GM18519 (cell line): Measurements from ENCODE around the gene CELF2.
A peak's percentile ranks its signal among the peaks of the same experiment; 100 is the strongest.

Experiments
- ATAC-seq: cut with Tn5 transposase; IDR thresholded peaks from one replicate; pipeline ENCODE4 v1.9.1; 2021; ENCODE audit warnings: mild to moderate bottlenecking, moderate library complexity; ENCODE audit not compliant: unreplicated experiment, low FRiP score

CELF2 gene

DNA sequence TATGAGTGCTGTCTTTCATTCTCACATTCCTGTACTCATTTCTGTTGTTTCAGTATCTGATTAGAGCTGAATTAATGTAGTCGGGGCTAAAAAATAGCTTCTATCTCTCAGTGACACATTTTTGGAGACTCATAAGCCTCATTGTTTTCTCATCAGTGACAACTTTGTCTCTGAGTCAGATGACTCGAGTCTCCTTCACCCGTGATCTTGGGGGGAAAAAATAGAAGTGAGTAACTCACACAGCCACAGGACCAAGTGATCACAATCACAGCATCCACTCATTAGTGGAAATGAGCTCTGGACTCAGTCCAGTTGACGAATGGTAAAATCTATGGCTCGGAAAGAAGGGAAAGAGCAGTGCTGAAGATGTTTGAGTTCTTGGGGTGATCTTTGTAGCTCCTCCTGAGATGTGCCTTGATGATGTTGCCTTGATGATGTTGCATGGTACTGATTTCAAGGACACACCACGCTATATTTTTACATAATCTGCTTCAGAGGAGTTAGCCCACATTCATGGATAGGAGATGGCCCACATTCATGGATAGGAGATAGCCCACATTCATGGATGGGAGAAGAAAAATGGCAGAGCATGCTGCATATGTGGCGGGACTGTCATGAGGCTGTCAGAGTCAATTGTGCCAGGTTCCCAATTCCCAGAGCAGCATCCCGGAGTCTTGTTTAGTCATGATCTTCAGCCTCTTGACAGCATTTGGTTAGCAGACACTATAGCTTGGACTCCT lies 214.7 kb downstream of the CELF2 start:
- peak; percentile 34 for ATAC-seq

DNA sequence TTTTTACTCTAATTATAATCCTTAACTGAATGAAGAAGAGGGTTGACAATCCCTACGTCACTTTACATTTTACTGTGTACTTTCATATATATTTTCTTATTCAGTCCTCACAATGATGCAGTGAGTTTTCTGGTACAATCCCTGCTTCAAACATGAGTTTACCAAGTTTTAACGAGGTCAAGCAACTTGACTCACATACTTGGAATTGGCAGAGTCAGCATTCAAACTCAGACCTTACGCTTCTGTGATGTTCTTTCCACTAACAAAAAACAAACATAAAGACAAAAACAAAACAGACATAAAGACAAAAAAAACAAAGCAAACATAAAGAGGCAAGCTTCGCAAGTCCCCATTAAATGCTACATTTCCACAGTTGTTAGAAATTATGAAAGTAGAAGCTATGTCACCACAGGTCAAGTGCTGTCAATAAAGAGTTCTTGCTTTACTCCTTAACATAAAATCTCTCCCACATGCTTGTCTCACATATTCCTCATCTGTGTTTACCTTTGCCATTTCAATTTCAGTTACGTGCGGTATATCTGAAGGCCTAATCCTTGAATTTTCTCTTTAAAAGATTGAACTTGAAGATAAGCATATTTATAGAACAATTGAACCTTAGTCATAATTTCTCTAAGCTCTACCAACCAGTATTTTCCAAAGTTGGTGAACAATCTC lies 217.3 kb downstream of the CELF2 start:
- no peak for ATAC-seq

DNA sequence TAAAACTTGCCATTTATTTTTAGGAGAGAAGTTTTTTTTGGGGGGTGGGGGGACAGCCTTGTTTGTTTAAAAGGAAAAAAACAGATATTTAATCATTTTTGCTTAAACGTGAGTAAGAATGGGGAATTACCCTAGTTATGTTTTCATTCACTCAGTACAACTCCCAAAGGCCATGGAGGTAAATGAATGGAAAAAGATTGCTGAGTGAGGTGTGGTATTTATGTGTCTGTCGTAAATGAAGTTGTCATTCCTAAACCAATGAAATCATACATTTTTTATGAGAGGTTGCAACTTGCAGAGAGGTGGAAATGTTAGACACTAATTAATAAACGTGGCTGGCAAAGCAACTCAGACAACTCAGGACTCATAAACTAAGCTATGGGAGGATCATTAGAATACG lies 218.1 kb downstream of the CELF2 start:
- no peak for ATAC-seq

- peak; percentile 44 for ATAC-seq
Measured at GRCh38 chr10:11236234-11236633, 218.6 kb downstream of the CELF2 start.

- peak; percentile 20 for ATAC-seq
Measured at GRCh38 chr10:11237571-11237970, 219.9 kb downstream of the CELF2 start.

GRCh38 chr10:11238893-11239292 lies 221.2 kb downstream of the CELF2 start:
- no peak for ATAC-seq

GRCh38 chr10:11240641-11241040 lies 223.0 kb downstream of the CELF2 start:
- no peak for ATAC-seq

DNA sequence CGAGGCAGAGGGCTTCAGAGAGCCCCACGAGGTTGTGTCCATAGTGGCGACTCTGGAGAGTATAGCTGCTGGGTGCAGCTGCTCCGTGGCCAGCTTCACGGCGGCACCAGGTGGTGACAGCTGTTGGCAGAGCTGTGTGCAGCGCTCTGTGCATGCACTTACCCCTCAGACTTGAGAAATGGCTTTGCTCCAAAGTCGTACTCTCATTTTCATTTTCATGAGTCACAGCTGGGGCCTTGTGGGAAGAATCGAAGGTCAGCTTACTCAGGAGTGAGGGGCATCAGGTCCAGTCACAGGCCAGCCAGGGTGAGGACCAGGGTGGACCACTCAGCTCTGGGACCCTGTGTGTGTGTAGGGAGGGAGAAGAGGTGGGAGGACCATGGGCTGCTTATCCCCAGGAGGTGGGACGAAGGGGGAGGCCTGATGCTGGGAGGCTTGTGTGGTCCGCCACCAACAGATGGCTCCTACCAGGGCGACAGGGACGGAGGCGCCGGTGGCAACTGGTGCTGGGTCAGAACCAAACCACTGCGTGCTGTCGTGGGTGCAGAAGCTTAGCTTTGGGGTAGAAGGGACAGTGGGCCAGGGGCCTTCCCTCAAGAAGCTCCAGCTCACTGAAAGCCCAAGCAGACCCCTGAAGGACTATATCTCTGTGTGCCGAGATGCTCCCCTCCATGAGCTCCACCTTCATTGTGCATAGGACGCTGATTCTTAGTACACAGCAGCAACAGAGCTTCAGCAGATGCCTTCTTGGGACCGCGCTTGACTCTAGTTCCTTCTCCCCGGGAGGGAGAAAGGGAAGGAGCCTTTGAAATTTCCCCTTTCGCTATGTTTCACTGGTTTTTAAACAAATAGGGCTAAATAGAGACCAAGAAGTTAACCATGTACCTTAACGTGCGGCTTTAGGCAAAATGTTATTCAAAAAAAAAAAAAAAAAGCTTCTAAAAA lies 225.0 kb downstream of the CELF2 start:
- ATAC-seq, result peak; percentile 40

GRCh38 chr10:11243425-11244222 lies 226.0 kb downstream of the CELF2 start:
- no peak for ATAC-seq

DNA sequence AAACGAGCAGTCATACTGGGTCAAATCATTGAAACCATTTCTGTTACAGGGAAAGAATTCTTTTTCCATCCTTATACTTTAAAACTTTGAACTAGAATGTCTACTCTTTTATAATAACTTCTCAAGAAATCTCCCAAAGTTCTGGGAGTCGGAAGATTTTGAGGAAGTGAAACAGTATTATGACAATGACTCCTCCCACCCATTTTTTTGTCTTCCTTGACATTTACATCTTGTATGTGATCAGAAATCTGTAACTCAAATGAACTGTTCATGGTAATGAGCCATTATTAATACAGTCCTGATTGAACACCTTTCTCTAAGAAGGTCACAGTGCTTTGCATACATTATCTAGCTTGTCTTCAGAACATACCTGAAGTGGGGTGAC lies 227.4 kb downstream of the CELF2 start:
- no peak for ATAC-seq

DNA sequence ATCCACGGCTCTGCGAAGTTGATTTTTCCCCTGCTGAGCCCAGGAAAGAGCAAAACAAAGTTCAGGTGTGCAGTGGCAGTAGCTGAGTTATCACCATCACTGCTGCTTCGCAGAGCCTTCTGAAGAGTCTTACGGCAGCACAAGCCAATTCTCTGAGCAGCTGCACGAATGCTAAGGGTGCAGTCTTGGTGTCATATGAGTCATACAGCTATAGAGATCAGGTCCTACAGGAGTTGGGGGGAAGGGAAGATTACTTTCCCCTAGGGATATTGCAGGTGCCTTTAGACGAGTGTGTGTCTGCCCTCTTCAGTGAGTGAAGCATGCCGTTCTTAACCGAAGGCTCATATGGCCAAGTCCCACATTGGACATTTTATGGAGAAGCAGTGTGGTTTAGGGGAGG lies 227.8 kb downstream of the CELF2 start:
- ATAC-seq, result peak; percentile 49

- ATAC-seq, result no peak
Measured at GRCh38 chr10:11245981-11246590, 228.4 kb downstream of the CELF2 start.

- ATAC-seq, result no peak
Measured at GRCh38 chr10:11246752-11247467, 229.2 kb downstream of the CELF2 start.

- ATAC-seq, result no peak
Measured at GRCh38 chr10:11249152-11249807, 231.6 kb downstream of the CELF2 start.

GRCh38 chr10:11249808-11250195 lies 232.1 kb downstream of the CELF2 start:
- no peak for ATAC-seq

GRCh38 chr10:11250304-11250703 lies 232.6 kb downstream of the CELF2 start:
- ATAC-seq, result no peak

- ATAC-seq, result no peak
Measured at GRCh38 chr10:11252887-11253286, 235.2 kb downstream of the CELF2 start.

- no peak for ATAC-seq
Measured at GRCh38 chr10:11253385-11254002, 235.8 kb downstream of the CELF2 start.
